ENCODE data around the gene RFTN1. TPM values are rescaled to one million over a fixed set of nuclear protein-coding genes. Genes with fewer than 3 reads are reported as not detected.

Gene RFTN1
- total and polyA plus RNA-seq, 2 of the 8 experiments (the other 6 are each of a cell fraction or from before 2014, with no cell fraction given) = 4.6 to 6.7 TPM

- no peak overlapping the region for H3K14ac ChIP-seq (ENCODE audit: insufficient read length)
- no peak overlapping the region for H3K56ac ChIP-seq (replicated peaks; ENCODE audit: insufficient read length, low read depth, low read length)
- no peak overlapping the region for H3K4ac ChIP-seq (replicated peaks; ENCODE audit: insufficient read length, low read depth, low read length)
- no peak overlapping the region for H4K5ac ChIP-seq (ENCODE audit: insufficient read length, low read depth, low read length)
- DNase-seq (ENCODE audit: low read depth in 1 of 2, low spot score in 2 of 2) (no peak), FAIRE-seq (no peak)
- ChIA-PET CTCF (ENCODE audit: partially characterized antibody) (interaction anchor here (1.0 to 2.5 kb wide), 4 partner anchors 19 to 69 kb away, joined by 3 to 9 read pairs (median 3); no protein-coding TSS in a partner anchor), POLR2A (ENCODE audit: partially characterized antibody) (interaction anchor here (0.6 to 1.3 kb wide), 2 partner anchors 9 to 69 kb away, joined by 3 read pairs; no protein-coding TSS in a partner anchor)
- H4K20me1 ChIP-seq (replicated peaks in 1 of 2; ENCODE audit: control insufficient read depth in 1 of 2, insufficient read depth in 2 of 2, low read length in 2 of 2) = no peaks in the 10 kb centered on the region
- H4K91ac ChIP-seq (replicated peaks; ENCODE audit: insufficient read length, low read length) = no peak overlapping the region
- H3K27me3 ChIP-seq (replicated peaks in 1 of 4; ENCODE audit: control insufficient read depth in 3 of 4, extremely low read depth in 1 of 4, insufficient read depth in 3 of 4, low read length in 3 of 4) = no peaks in the 10 kb centered on the region
- H3K79me1 ChIP-seq (ENCODE audit: low read depth, low read length) = no peaks in the 10 kb centered on the region
- H3K27ac ChIP-seq (ENCODE audit: low read depth, low read length) = no peak overlapping the region
- no peaks in the 10 kb centered on the region for H3K79me2 ChIP-seq (ENCODE audit: control insufficient read depth in 1 of 2, insufficient read depth in 2 of 2, low read length in 2 of 2)
- H2BK5ac ChIP-seq (ENCODE audit: low read depth, low read length) = no peak overlapping the region
- no peak overlapping the region for H2BK15ac ChIP-seq (ENCODE audit: low read length)
- no peak overlapping the region for H2AK5ac ChIP-seq (ENCODE audit: low read depth, low read length)
- H3K23ac ChIP-seq (ENCODE audit: insufficient read length) = no peak overlapping the region
- peaks cover 0 to 3% (median 1%) of the 10 kb centered on the region in 4 experiments; a peak in 2 of 8 replicates for H3K36me3 ChIP-seq (ENCODE audit: control insufficient read depth in 2 of 4, insufficient read depth in 4 of 4, low read length in 3 of 4)
- no peak overlapping the region; a peak in 1 of 7 replicates for H3K9ac ChIP-seq (replicated peaks in 1 of 4; ENCODE audit: extremely low read depth in 1 of 4, low read depth in 3 of 4, low read length in 3 of 4)
- no peak overlapping the region for H3K4me3 ChIP-seq (ENCODE audit: extremely low read depth in 1 of 4, insufficient read depth in 2 of 4, low read depth in 3 of 4, low read length in 4 of 4)
- H2AFZ ChIP-seq (ENCODE audit: low read length) = no peak overlapping the region
- H3K23me2 ChIP-seq (ENCODE audit: low read depth, low read length) = no peaks in the 10 kb centered on the region
- no peak overlapping the region for H3K18ac ChIP-seq (ENCODE audit: extremely low read depth, low read length)
- H3K4me1 ChIP-seq (replicated peaks in 1 of 4; ENCODE audit: control insufficient read depth in 3 of 4, insufficient read depth in 4 of 4, low read length in 3 of 4) = no peaks in the 10 kb centered on the region; a peak in 2 of 7 replicates
- H3K9me3 ChIP-seq (ENCODE audit: insufficient read depth in 2 of 2, low read depth in 1 of 2, low read length in 1 of 2) = no peaks in the 10 kb centered on the region
- WGBS, 2 experiments (ENCODE audit: extremely low coverage in 1 of 2, insufficient coverage in 1 of 2, insufficient read length in 1 of 2, insufficient replicate concordance in 2 of 2, low coverage in 1 of 2, low lambda C conversion rate in 2 of 2, missing lambda C conversion rate in 1 of 2) = 92% methylated on average over 15 of the region's 15 CpGs; no CpG with 5 or more reads in 1 of the 2 experiments
- no peak overlapping the region for H2BK20ac ChIP-seq (ENCODE audit: low read length)
- H3K4me2 ChIP-seq (ENCODE audit: insufficient read depth in 1 of 2, low read depth in 2 of 2, low read length in 2 of 2) = no peak overlapping the region
- H4K8ac ChIP-seq (ENCODE audit: extremely low read depth, insufficient read depth, low read length) = no peak overlapping the region
- no peak overlapping the region for H2BK120ac ChIP-seq (replicated peaks; ENCODE audit: low read depth, low read length)
- no peak overlapping the region for H2BK12ac ChIP-seq (ENCODE audit: low read depth, low read length)
- no peak for TF ChIP-seq BACH1 (IDR thresholded peaks at IDR 0.05; ENCODE audit: low read length)
These were observed 175.5 kb downstream of the RFTN1 start for GRCh38 chr3:16337856-16338540.

All from H1 (cell line).